ENCODE measurements around the gene MLPH.

MLPH gene

DNA sequence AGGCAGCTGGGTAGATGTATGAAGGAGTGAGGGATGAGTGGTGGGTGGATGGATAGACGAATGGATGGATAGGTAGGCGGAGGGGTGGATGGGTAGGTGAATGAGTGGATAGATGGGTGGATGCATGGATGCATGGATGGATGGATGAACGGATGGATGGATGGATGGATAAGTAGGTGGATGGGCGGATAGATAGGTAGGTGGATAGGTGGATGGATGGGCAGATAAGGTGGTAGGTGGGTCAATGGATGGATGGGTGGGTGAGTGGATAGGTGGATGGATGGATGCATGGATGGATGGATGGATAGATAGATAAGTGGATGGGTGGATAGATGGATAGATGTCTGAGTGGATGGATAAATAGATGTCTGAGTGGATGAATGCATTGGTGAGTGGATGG lies 30.1 kb downstream of the MLPH start:
- TF ChIP-seq, protein P1, sequence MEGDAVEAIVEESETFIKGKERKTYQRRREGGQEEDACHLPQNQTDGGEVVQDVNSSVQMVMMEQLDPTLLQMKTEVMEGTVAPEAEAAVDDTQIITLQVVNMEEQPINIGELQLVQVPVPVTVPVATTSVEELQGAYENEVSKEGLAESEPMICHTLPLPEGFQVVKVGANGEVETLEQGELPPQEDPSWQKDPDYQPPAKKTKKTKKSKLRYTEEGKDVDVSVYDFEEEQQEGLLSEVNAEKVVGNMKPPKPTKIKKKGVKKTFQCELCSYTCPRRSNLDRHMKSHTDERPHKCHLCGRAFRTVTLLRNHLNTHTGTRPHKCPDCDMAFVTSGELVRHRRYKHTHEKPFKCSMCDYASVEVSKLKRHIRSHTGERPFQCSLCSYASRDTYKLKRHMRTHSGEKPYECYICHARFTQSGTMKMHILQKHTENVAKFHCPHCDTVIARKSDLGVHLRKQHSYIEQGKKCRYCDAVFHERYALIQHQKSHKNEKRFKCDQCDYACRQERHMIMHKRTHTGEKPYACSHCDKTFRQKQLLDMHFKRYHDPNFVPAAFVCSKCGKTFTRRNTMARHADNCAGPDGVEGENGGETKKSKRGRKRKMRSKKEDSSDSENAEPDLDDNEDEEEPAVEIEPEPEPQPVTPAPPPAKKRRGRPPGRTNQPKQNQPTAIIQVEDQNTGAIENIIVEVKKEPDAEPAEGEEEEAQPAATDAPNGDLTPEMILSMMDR (IDR thresholded peaks at IDR 0.05): no peak

DNA sequence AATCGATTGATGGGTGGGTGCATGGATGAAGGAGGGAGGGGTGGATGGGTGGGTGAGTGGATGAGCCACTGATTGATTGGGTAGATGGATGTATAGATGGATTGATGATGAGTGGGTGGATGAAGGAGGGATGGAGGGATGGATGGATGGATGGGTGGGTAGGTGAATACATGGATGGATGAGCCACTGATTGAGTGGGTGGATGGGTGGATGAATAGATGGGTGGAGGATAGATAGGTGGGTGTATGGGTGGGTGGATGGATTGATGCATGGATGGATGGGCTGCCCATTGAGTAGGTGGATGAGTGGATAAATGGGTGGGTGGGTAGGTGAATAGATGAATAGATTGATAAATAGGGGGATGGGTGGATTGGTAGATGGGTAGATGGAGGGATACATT lies 30.9 kb downstream of the MLPH start:
- TF ChIP-seq, protein P1 (IDR thresholded peaks at IDR 0.05): no peak

DNA sequence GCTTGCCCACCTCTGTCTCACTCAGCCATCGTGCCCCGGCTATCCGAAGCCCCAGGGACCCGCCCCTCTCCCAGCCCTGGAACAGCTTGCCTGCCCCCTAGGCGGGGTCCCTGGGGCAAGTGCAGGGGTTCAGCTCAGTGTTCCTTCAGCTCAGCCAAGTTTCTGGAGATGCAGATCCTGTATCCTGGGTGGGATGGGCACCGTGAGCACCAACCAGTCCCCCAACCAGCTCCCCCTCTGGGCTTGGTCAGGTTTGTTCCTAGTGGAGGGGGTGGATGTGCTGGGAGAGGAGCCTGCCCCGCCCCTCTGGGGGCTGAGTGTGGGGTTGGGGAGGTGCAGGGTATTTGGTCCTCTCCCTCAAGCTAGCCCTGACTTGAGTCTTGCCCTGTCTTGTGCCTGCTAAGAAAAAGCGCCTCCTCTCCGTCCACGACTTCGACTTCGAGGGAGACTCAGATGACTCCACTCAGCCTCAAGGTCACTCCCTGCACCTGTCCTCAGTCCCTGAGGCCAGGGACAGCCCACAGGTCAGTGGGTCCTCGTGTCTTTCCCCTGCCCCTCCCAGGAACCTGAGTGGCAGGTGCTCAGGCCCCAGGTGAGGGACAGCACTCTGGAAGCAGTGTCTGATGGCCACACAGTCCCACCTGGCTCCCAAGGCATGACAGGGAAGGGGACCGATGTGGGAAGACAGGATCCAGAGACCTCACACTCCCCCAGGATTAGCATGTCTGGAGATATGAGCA lies 32.6 kb downstream of the MLPH start:
- TF ChIP-seq, protein P1 (IDR thresholded peaks at IDR 0.05): no peak

DNA sequence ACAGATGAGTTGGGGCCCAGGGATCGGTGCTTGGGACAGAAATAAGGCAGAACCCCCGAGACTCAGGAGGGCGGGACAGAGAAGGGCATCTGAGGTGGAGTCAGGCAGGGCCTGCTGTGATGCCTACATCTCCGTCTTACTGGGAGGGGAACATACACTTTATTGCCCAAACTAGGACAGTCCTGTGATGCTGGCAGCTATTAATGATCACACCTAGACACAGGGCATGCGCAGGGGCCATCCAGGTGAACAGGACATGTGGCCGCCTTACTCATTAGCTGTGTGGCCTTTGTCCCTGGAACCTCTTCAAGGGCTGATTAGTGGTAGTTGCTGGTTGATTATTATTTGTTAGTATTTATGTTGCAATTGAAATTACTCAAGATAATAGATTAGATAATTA lies 33.2 kb downstream of the MLPH start:
- TF ChIP-seq, protein P1 (IDR thresholded peaks at IDR 0.05): no peak

DNA sequence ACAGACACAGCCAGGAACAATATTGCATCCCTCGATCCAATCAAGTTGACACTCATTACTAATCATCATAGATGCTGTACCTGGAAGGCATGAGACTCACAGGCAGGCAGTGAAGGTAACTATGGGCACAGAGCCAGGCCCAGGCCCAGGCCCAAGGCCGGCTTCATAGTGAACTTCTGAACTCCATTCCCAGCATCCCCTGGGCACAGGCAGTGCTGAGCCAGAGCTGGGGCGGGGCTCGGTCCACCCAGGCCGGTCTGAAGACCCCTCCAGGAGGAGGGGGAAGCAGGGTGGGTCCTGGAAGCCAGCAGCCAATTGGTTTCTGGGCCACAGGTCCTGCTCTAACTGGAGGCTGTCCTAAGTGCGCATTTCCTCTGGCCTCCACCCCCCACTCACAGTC lies 37.6 kb downstream of the MLPH start:
- TF ChIP-seq, protein P1 (IDR thresholded peaks at IDR 0.05): no peak

DNA sequence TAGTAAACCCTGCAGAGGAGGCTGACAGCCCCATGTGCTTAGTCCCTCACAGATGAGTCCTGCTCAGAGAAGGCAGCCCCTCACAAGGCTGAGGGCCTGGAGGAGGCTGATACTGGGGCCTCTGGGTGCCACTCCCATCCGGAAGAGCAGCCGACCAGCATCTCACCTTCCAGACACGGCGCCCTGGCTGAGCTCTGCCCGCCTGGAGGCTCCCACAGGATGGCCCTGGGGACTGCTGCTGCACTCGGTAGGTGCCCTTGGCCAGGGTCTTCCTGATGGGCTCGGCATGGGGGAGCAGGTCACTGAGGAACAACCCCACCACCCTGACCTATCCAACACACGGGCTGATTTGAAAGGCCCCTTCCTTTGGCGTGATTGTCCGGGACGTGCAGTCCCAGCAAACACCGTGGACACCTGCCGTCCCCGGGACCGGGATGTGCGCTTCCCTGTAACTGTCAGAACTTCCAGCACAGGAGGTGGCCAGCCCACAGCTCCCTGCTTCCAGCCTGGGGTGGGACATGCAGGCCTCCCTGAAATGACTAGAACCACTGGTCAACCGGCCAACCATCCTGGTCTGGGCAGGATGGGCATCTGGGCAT lies 38.6 kb downstream of the MLPH start:
- TF ChIP-seq, protein P1 (IDR thresholded peaks at IDR 0.05): no peak

DNA sequence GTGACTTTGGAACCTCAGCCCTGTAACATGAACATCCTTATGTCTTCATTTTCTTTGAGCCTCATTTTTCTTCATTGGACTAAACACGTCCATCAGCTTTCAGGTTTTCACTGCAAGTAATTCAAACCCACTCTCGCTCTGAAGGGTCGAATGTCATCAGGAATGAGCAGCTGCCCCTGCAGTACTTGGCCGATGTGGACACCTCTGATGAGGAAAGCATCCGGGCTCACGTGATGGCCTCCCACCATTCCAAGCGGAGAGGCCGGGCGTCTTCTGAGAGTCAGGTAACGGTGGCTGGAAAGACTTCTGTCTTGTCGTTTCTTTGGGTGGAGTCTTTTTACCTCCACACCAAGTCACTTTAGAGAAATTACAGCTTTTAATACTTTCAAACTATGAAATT lies 40.2 kb downstream of the MLPH start:
- TF ChIP-seq, protein P1 (IDR thresholded peaks at IDR 0.05): no peak

All from LNCAP (cell line).